ENCODE measurements around the gene LRCH1. TPM values are rescaled to one million over a fixed set of nuclear protein-coding genes. Genes with fewer than 3 reads are reported as not detected.
"Not testable (repeated sequence)": the region's sequence is repeated elsewhere in the genome, so short reads cannot be mapped to it uniquely, and the experiment has no call there.

LRCH1 gene
- 10 to 100 TPM; 16.9 to 17.9 TPM for total RNA-seq

GRCh38 chr13:46552889-46553520, at the start of gene LRCH1:
Gene LRCH1, plus strand, starts transcription at chr13:46553170. Its CDS starts 227 bp downstream, at chr13:46553397.
- Mint-ChIP-seq H3K9me3 (no peaks in the 10 kb centered on the region), H3K4me3 (peak within 1 kb of the TSS; percentile 90), H3K36me3 (no peaks in the 10 kb centered on the region), H3K27ac (peak within 1 kb of the TSS; percentile 87), H3K4me1 (ENCODE audit: low read depth) (peaks cover 34% of the 10 kb centered on the region), H3K27me3 (no peaks in the 10 kb centered on the region)
- peak; percentile 92 for DNase-seq
- POLR2A ChIA-PET = interaction anchor here (0.8 to 1.5 kb wide), 2 partner anchors 19 to 40 kb away, joined by 3 to 5 read pairs; no protein-coding TSS in a partner anchor
- CTCF ChIA-PET = interaction anchor here (1.1 to 2.8 kb wide), 14 partner anchors 12 to 217 kb away, joined by 3 to 103 read pairs (median 10); no protein-coding TSS in a partner anchor
- intact Hi-C loops (cut with micrococcal nuclease) = loop anchor here (1.0 to 5.0 kb wide), 2 partner anchors 40 to 376 kb away; no protein-coding TSS in a partner anchor

- H3K27ac Mint-ChIP-seq = no peak overlapping the region
- ChIA-PET POLR2A (no interaction called here), CTCF (no interaction called here)
- H3K27me3 Mint-ChIP-seq = peaks cover 5% of the 10 kb centered on the region
- no peaks in the 10 kb centered on the region for H3K36me3 Mint-ChIP-seq
- no peak for DNase-seq
- H3K4me3 Mint-ChIP-seq = no peak overlapping the region
- no peaks in the 10 kb centered on the region for H3K9me3 Mint-ChIP-seq
- H3K4me1 Mint-ChIP-seq (ENCODE audit: low read depth) = no peaks in the 10 kb centered on the region
- intact Hi-C loops (cut with micrococcal nuclease) = no loop called here
Measured at GRCh38 chr13:46504036-46504435, 48.9 kb upstream of the LRCH1 start.

- POLR2A ChIA-PET = no interaction called here
- Mint-ChIP-seq H3K27me3 (peaks cover 8% of the 10 kb centered on the region), H3K36me3 (no peaks in the 10 kb centered on the region), H3K4me1 (ENCODE audit: low read depth) (no peaks in the 10 kb centered on the region), H3K4me3 (no peak overlapping the region), H3K27ac (no peak overlapping the region), H3K9me3 (no peaks in the 10 kb centered on the region)
- intact Hi-C loops (cut with micrococcal nuclease) = no loop called here
- CTCF ChIA-PET = no interaction called here
- no peak for DNase-seq
Measured at GRCh38 chr13:46507981-46508380, 45.0 kb upstream of the LRCH1 start.

- no peak overlapping the region for H3K27ac Mint-ChIP-seq
- DNase-seq = no peak
- POLR2A ChIA-PET = no interaction called here
- CTCF ChIA-PET = no interaction called here
- H3K27me3 Mint-ChIP-seq = peaks cover 8% of the 10 kb centered on the region
- H3K36me3 Mint-ChIP-seq = no peaks in the 10 kb centered on the region
- intact Hi-C loops (cut with micrococcal nuclease) = no loop called here
- no peaks in the 10 kb centered on the region for H3K4me1 Mint-ChIP-seq (ENCODE audit: low read depth)
- no peaks in the 10 kb centered on the region for H3K9me3 Mint-ChIP-seq
- H3K4me3 Mint-ChIP-seq = no peak overlapping the region
Measured at GRCh38 chr13:46509981-46510380, 43.0 kb upstream of the LRCH1 start.

GRCh38 chr13:46515803-46516202, 37.2 kb upstream of the LRCH1 start:
- DNase-seq = no peak
- H3K27ac Mint-ChIP-seq = no peak overlapping the region
- no peak overlapping the region for H3K4me3 Mint-ChIP-seq
- no peaks in the 10 kb centered on the region for H3K4me1 Mint-ChIP-seq (ENCODE audit: low read depth)
- no peaks in the 10 kb centered on the region for H3K9me3 Mint-ChIP-seq
- POLR2A ChIA-PET = no interaction called here
- H3K27me3 Mint-ChIP-seq = peaks cover 7% of the 10 kb centered on the region
- H3K36me3 Mint-ChIP-seq = no peaks in the 10 kb centered on the region
- CTCF ChIA-PET = no interaction called here
- intact Hi-C loops (cut with micrococcal nuclease) = no loop called here

GRCh38 chr13:46516599-46517338, 36.2 kb upstream of the LRCH1 start:
- peaks cover 7% of the 10 kb centered on the region for H3K27me3 Mint-ChIP-seq
- H3K27ac Mint-ChIP-seq = no peak overlapping the region
- no peak for DNase-seq
- H3K4me1 Mint-ChIP-seq (ENCODE audit: low read depth) = no peaks in the 10 kb centered on the region
- intact Hi-C loops (cut with micrococcal nuclease) = no loop called here
- H3K36me3 Mint-ChIP-seq = no peaks in the 10 kb centered on the region
- H3K4me3 Mint-ChIP-seq = no peak overlapping the region
- ChIA-PET POLR2A (no interaction called here), CTCF (no interaction called here)
- H3K9me3 Mint-ChIP-seq = peaks cover 5% of the 10 kb centered on the region

GRCh38 chr13:46517748-46518147, 35.2 kb upstream of the LRCH1 start:
- H3K4me3 Mint-ChIP-seq; H3K36me3 Mint-ChIP-seq; CTCF ChIA-PET; intact Hi-C loops (cut with micrococcal nuclease); H3K4me1 Mint-ChIP-seq (ENCODE audit: low read depth); H3K27ac Mint-ChIP-seq; H3K9me3 Mint-ChIP-seq; DNase-seq; POLR2A ChIA-PET: not testable (repeated sequence)
- H3K27me3 Mint-ChIP-seq = peaks cover 11% of the 10 kb centered on the region

GRCh38 chr13:46519182-46519581, 33.8 kb upstream of the LRCH1 start:
- Mint-ChIP-seq H3K27me3 (peaks cover 15% of the 10 kb centered on the region), H3K4me1 (ENCODE audit: low read depth) (no peaks in the 10 kb centered on the region), H3K9me3 (peaks cover 5% of the 10 kb centered on the region), H3K27ac (no peak overlapping the region), H3K36me3 (no peaks in the 10 kb centered on the region), H3K4me3 (no peak overlapping the region)
- ChIA-PET CTCF (no interaction called here), POLR2A (no interaction called here)
- no peak for DNase-seq
- intact Hi-C loops (cut with micrococcal nuclease) = no loop called here

GRCh38 chr13:46520166-46520565, 32.8 kb upstream of the LRCH1 start:
- no peak overlapping the region for H3K4me3 Mint-ChIP-seq
- CTCF ChIA-PET = interaction anchor here (1.0 to 1.1 kb wide), 2 partner anchors 25 to 1527 kb away, joined by 3 read pairs; no protein-coding TSS in a partner anchor
- intact Hi-C loops (cut with micrococcal nuclease) = no loop called here

GRCh38 chr13:46521486-46521885, 31.5 kb upstream of the LRCH1 start:
- Mint-ChIP-seq H3K4me3 (no peak overlapping the region), H3K9me3 (peaks cover 5% of the 10 kb centered on the region), H3K27me3 (peaks cover 10% of the 10 kb centered on the region), H3K4me1 (ENCODE audit: low read depth) (no peaks in the 10 kb centered on the region), H3K36me3 (no peaks in the 10 kb centered on the region), H3K27ac (no peak overlapping the region)
- intact Hi-C loops (cut with micrococcal nuclease) = no loop called here
- POLR2A ChIA-PET = no interaction called here
- CTCF ChIA-PET = no interaction called here
- DNase-seq = no peak

More at GRCh38 chr13:46520166-46520565, 32.8 kb upstream of the LRCH1 start:
- POLR2A ChIA-PET = interaction anchor here (0.7 kb wide), 1 partner anchor 445 kb away, joined by 3 read pairs; no protein-coding TSS in a partner anchor
- no peak overlapping the region for H3K27ac Mint-ChIP-seq
- H3K36me3 Mint-ChIP-seq = no peaks in the 10 kb centered on the region
- peaks cover 5% of the 10 kb centered on the region for H3K9me3 Mint-ChIP-seq
- no peak for DNase-seq
- peaks cover 15% of the 10 kb centered on the region for H3K27me3 Mint-ChIP-seq
- no peaks in the 10 kb centered on the region for H3K4me1 Mint-ChIP-seq (ENCODE audit: low read depth)

- no peak for DNase-seq
- POLR2A ChIA-PET = no interaction called here
- Mint-ChIP-seq H3K27ac (no peak overlapping the region), H3K36me3 (no peaks in the 10 kb centered on the region), H3K27me3 (peaks cover 12% of the 10 kb centered on the region), H3K4me1 (ENCODE audit: low read depth) (peaks cover 3% of the 10 kb centered on the region), H3K9me3 (peaks cover 5% of the 10 kb centered on the region), H3K4me3 (no peak overlapping the region)
- intact Hi-C loops (cut with micrococcal nuclease) = no loop called here
- CTCF ChIA-PET = interaction anchor here (1.0 kb wide), 1 partner anchor 30 kb away, joined by 4 read pairs; no protein-coding TSS in a partner anchor
Measured at GRCh38 chr13:46521921-46522747, 30.8 kb upstream of the LRCH1 start.

GRCh38 chr13:46522748-46523030, 30.3 kb upstream of the LRCH1 start:
- peaks cover 5% of the 10 kb centered on the region for H3K9me3 Mint-ChIP-seq
- DNase-seq = no peak
- intact Hi-C loops (cut with micrococcal nuclease) = no loop called here
- no peak overlapping the region for H3K4me3 Mint-ChIP-seq
- H3K27me3 Mint-ChIP-seq = peaks cover 12% of the 10 kb centered on the region
- peaks cover 3% of the 10 kb centered on the region for H3K4me1 Mint-ChIP-seq (ENCODE audit: low read depth)
- ChIA-PET POLR2A (no interaction called here), CTCF (interaction anchor here (1.0 kb wide), 1 partner anchor 29 kb away, joined by 4 read pairs; no protein-coding TSS in a partner anchor)
- no peak overlapping the region for H3K27ac Mint-ChIP-seq
- H3K36me3 Mint-ChIP-seq = no peaks in the 10 kb centered on the region
